ENCODE data around the gene ASIC2.

ASIC2 gene

GRCh38 chr17:33055746-33056145, 237.3 kb downstream of the ASIC2 start:
- no peak for DNase-seq

GRCh38 chr17:33055171-33055611, 237.9 kb downstream of the ASIC2 start:
- DNase-seq: no peak

DNA sequence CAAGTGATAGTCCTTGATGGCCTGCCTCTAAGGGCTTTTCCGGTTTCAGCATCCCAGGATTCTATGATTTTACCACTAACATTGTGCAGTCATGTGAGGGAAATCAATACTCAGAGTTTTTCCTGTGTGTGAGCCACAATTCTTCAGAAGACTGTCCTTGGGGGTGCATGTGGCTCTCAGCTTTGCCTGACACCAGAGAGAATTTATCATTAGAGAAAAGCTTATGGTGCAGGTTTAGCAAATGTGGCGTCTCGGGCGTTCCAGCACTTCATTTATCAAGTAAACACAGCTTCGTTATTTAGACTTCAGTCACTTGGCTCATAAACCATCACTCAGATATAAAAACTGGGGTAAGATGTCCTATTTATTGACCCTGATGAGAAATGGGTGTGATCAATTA, 238.7 kb downstream of the ASIC2 start:
- DNase-seq: no peak

DNA sequence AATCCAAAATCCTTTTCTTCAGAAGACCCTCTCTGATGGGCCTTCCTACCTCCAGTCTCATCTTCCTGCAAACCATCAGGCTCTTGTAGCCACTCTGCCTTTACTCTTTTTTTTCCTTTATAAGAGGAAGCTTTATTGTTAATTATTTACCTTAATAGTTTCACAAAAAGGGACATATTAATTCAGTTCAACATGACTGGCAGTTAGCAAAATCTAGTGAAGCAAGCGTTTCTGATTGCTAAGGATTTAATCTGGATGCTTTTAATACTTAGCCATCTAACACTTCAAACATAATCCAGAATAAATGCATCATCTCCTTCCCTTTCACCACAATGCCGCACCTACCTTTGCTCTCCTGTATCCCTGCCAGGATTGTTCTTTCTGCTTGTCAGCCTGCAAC, 239.4 kb downstream of the ASIC2 start:
- DNase-seq: no peak

- no peak for DNase-seq
Measured at GRCh38 chr17:33052856-33053255, 240.2 kb downstream of the ASIC2 start.

GRCh38 chr17:33050611-33051140, 242.4 kb downstream of the ASIC2 start:
- no peak for DNase-seq

DNA sequence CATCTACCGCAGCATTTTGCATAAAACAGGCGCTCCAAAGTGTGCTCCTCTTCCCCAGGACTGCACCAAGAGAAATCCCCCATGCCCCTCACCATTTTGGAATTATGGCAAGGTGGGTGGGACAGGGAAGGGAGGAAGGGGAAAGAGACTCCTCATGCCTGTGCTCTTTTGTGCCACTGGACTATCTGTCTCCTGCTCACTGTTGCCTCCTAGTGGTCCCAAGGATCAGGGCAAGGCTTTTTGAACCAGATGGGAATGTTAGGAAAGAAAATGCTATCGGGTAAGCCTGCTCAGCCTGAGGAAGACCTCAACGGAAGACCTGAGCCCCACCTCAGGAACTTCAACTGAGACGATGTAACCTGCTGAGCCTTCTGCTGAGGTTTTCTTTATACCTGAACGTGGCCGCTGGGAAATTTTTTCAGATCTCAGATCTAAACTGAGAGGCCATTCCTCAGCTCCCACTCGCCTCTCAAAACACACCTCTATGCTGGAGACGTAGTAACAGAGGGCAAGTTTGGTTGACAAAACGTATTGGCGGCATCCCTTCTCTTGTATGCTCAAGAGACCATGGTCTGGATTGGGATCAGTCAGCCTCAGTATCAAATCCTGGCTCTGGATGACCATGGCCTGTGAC, 243.2 kb downstream of the ASIC2 start:
- DNase-seq: no peak

GRCh38 chr17:33046361-33047255, 246.5 kb downstream of the ASIC2 start:
- DNase-seq: no peak

GRCh38 chr17:33045216-33045615, 247.9 kb downstream of the ASIC2 start:
- DNase-seq: no peak

DNA sequence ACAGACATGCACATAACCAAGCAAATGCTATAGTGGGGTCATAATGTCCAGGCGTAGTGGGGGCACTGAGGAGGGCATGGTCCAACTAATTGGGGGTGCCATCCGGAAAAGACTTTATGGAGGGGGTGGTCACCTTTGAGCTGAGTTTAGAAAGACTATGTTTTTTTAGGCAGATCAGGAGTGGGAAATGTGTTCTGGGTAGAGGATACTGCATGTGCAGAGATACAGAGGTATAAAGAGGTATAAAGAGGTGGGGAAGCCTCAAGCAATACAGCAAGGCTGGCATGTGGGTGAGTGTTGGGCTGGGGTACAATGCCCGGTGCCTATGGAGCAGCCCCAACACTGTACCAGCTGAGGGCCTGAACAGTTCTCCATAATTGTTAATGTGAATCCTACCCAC, 248.3 kb downstream of the ASIC2 start:
- no peak for DNase-seq

- no peak for DNase-seq
Measured at GRCh38 chr17:33040461-33040860, 252.6 kb downstream of the ASIC2 start.

GRCh38 chr17:33039874-33040273, 253.2 kb downstream of the ASIC2 start:
- no peak for DNase-seq

- no peak for DNase-seq
Measured at GRCh38 chr17:33038740-33039139, 254.4 kb downstream of the ASIC2 start.

GRCh38 chr17:33033176-33033575, 259.9 kb downstream of the ASIC2 start:
- no peak for DNase-seq

DNA sequence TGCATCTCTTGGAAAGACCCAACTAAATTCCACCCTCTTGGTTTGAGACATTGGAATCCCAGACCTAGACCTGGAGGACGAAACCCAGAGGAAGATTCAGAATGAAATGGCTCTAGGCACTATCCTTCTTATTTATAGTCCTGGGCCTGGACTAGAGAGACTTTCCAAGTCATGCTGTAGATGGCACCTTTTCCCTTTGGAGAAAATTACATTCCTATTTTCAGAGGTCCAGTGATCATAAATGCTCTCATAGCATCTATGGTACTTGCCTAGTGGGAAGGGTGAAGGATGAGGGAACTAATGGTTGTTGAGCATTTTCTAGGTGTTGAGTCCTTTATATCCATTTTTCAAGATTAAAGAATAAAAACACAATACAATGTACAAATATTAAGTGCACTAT, 264.3 kb downstream of the ASIC2 start:
- no peak for DNase-seq

- DNase-seq: no peak
Measured at GRCh38 chr17:33028061-33028460, 265.0 kb downstream of the ASIC2 start.

DNA sequence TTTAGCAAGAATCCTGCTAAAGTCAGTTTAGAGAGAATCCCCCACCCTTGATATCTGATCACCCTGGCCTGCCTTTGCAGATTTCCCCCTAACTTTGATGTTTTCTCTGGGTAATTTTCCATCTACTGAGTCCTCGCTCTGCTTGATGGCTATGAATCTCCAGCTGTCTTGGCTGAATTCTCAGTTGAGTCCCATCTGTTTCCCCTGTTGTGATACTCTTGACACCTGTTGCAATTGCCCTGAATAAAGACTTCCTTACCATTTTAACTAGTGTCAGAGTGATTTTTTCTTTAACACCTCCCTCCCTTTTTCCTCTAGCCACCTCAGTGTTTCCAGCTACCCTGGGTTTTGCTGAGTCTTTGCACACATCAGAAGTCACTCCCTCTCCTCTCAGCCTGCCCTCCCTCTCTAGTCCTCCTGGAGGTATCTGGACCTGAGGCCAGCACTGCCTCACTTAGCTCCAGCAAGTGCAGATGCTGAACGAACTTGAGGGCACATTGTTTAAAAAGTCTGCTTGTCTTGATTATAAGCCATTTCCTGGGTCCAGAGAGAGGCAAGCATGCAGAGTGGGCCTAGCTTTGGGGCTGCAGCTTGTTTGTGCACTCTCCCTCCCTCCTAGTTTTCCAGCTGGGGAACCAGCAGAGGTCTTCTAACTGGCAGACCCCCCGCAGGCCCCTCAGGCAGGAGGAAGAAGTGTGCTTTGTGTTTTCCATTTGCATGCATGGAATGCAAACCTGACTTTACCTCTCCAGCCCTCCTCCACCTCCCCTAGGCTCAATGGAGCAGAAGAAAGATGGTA, 268.2 kb downstream of the ASIC2 start:
- DNase-seq: no peak

GRCh38 chr17:33023790-33024189, 269.3 kb downstream of the ASIC2 start:
- DNase-seq: no peak

DNA sequence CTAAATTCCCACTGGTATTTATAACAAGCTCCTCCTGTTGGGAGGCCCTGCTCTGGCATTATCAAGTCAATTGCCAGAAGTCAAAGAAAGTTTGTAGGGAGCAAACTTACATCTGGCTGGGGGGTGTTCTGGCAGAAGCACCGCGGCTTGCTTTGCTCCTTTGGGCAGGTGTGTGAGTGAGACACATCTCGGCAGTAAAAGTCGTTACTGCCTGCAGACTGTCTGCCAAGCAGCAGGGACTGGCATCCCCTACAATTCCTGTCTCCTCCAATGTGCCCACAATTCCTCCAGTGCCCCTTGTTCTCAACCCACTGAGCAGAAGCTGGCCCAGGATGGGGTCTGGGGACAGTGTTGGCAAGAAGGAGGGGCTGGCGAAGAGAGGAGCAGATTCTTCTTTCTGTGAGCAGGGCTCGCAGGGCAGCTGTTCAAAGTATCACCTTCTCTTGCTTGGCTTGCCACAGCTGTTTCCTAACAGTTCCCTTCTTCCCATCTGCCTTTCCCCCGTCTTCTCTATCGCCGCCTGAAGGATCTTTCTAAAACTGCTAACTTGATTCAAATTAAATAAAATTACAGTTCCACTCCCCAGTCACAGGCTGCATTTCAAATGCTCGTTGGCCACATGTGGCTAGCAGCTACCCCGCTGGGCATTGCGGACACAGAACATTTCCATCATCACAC, 271.2 kb downstream of the ASIC2 start:
- no peak for DNase-seq

- DNase-seq: no peak
Measured at GRCh38 chr17:33019161-33019890, 273.8 kb downstream of the ASIC2 start.

- DNase-seq: no peak
Measured at GRCh38 chr17:33017366-33017765, 275.7 kb downstream of the ASIC2 start.

DNA sequence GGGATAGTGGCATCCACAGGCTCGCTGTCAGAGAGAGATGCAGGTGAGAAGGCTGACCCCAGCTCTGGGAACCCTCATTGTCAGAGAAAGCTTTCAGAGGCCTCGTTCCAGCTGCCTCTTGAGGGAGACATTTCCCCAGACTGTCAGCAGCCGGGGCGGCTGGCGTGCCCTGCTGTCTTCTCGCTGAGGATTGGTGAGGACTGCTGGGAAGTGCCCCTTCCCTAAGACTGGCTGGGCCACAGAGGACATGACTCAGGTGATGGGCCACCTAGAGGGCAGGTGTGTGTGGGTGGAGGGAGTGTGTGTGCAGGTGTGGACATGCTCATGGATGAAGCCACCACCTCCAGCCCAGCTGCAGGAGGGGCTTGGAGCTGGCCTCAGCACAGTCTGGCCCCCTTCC, 276.2 kb downstream of the ASIC2 start:
- no peak for DNase-seq
